HepG2 (cell line): ENCODE data around the gene SCAPER. TPM values are rescaled to one million over a fixed set of nuclear protein-coding genes. Genes with fewer than 3 reads are reported as not detected.

ENCODE experiments used
- ARNT2 ChIP-seq: sonication (generic); formaldehyde crosslinking; IDR thresholded peaks from 2 replicates; pipeline ENCODE4 v1.8.0; 2022; ENCODE audit warnings: mild to moderate bottlenecking, low read depth, missing genetic modification reagents, moderate library complexity
- BORCS8-MEF2B ChIP-seq: sonication (generic); formaldehyde crosslinking; IDR thresholded peaks from 2 replicates; pipeline ENCODE4 v1.8.0; 2022; ENCODE audit warnings: mild to moderate bottlenecking, missing genetic modification reagents
- CBX1 ChIP-seq: IDR thresholded peaks from one replicate; pipeline ENCODE4 v1.6.1; 2016; ENCODE audit warnings: antibody characterized with exemption, low read depth
- CC2D1A ChIP-seq: sonication (generic); formaldehyde crosslinking; IDR thresholded peaks from 2 replicates; pipeline ENCODE4 v1.8.1; 2023; ENCODE audit warnings: mild to moderate bottlenecking, missing genetic modification reagents
- GABPA ChIP-seq, 2 experiments: IDR thresholded peaks; 2 replicates each; pipeline ENCODE4 v1.6.1; 2011 to 2016; ENCODE audit warnings: low read depth in 2 of 2, low read length in 1 of 2, missing biosample characterization in 1 of 2, missing genetic modification characterization in 1 of 2
- GABPB1 ChIP-seq: IDR thresholded peaks from 2 replicates; pipeline ENCODE4 v1.6.1; 2016; ENCODE audit warnings: mild to moderate bottlenecking, missing genetic modification reagents, moderate library complexity, missing compliant biosample characterization
- HDAC1 ChIP-seq: sonication (generic); formaldehyde crosslinking; IDR thresholded peaks from 2 replicates; pipeline ENCODE4 v1.5.1; 2020; ENCODE audit warnings: mild to moderate bottlenecking, missing genetic modification reagents
- JUN ChIP-seq: sonication (generic); formaldehyde crosslinking; IDR thresholded peaks from 2 replicates; pipeline ENCODE4 v1.4.0; 2020; ENCODE audit warnings: mild to moderate bottlenecking, missing genetic modification reagents
- KAT7 ChIP-seq: IDR thresholded peaks from 2 replicates; pipeline ENCODE4 v1.6.1; 2018; ENCODE audit warnings: borderline replicate concordance, missing compliant biosample characterization
- KDM3A ChIP-seq: IDR thresholded peaks from 2 replicates; pipeline ENCODE4 v1.6.1; 2018; ENCODE audit warnings: low read depth, missing compliant biosample characterization
- KDM6A ChIP-seq: IDR thresholded peaks from 2 replicates; pipeline ENCODE4 v1.6.1; 2016; ENCODE audit warnings: low read depth
- KLF13 ChIP-seq: sonication (generic); formaldehyde crosslinking; IDR thresholded peaks from 2 replicates; pipeline ENCODE4 v1.4.0; 2020; ENCODE audit warnings: mild to moderate bottlenecking, missing genetic modification reagents
- PITX1 ChIP-seq: sonication (generic); formaldehyde crosslinking; IDR thresholded peaks from 2 replicates; pipeline ENCODE4 v1.5.1; 2020; ENCODE audit warnings: mild to moderate bottlenecking, missing genetic modification reagents
- RELA ChIP-seq: sonication (generic); formaldehyde crosslinking; IDR thresholded peaks from 2 replicates; pipeline ENCODE4 v1.4.0; 2020; ENCODE audit warnings: missing genetic modification reagents
- ZFP36L1 ChIP-seq: sonication (generic); formaldehyde crosslinking; IDR thresholded peaks from 2 replicates; pipeline ENCODE4 v1.8.0; 2022; ENCODE audit warnings: mild to moderate bottlenecking, missing genetic modification reagents, moderate library complexity
- ZFP82 ChIP-seq: sonication (generic); formaldehyde crosslinking; IDR thresholded peaks from 2 replicates; pipeline ENCODE4 v1.5.1; 2020; ENCODE audit warnings: mild to moderate bottlenecking, missing genetic modification reagents, borderline replicate concordance
- ZFX ChIP-seq: sonication (generic); formaldehyde crosslinking; IDR thresholded peaks from 2 replicates; pipeline ENCODE4 v1.4.0; 2020; ENCODE audit warnings: mild to moderate bottlenecking, low read depth, missing genetic modification reagents, moderate library complexity
- ZMYM3 ChIP-seq: sonication (generic); formaldehyde crosslinking; IDR thresholded peaks from 2 replicates; pipeline ENCODE4 v1.5.1; 2020; ENCODE audit warnings: mild to moderate bottlenecking, missing genetic modification reagents
- ZNF556 ChIP-seq: sonication (generic); formaldehyde crosslinking; IDR thresholded peaks from 2 replicates; pipeline ENCODE4 v1.4.0; 2020; ENCODE audit warnings: mild to moderate bottlenecking, missing genetic modification reagents, borderline replicate concordance
- ZNF569 ChIP-seq: sonication (generic); formaldehyde crosslinking; IDR thresholded peaks from 2 replicates; pipeline ENCODE4 v1.5.0; 2020; ENCODE audit warnings: mild to moderate bottlenecking, missing genetic modification reagents, moderate library complexity, borderline replicate concordance
- ZNF772 ChIP-seq: sonication (generic); formaldehyde crosslinking; IDR thresholded peaks from 2 replicates; pipeline ENCODE4 v1.5.0; 2020; ENCODE audit warnings: mild to moderate bottlenecking, missing genetic modification reagents
- ZNF782 ChIP-seq: sonication (generic); formaldehyde crosslinking; IDR thresholded peaks from 2 replicates; pipeline ENCODE4 v1.4.0; 2020; ENCODE audit warnings: missing genetic modification reagents, mild to moderate bottlenecking, borderline replicate concordance
- polyA plus RNA-seq, 8 experiments: library from polyadenylated mRNA; depleted of rRNA in 3 of 8; stranded (reverse) in 7 of 8; unstranded in 1 of 8; fragments of >200 nt; fragmentation: Illumina TruSeq in 4 of 8; extraction: Trizol in 4 of 8; gene quantifications; 2 replicates each; pipeline versions ENCODE4 v1.2.1 to v1.2.3, GENCODE V29; 2011 to 2016; ENCODE audit warnings: low read depth in 4 of 8, missing spikeins in 1 of 8, mixed read lengths in 1 of 8; ENCODE audit not compliant: insufficient read depth in 1 of 8
- total RNA-seq, 5 experiments: library from RNA; depleted of rRNA; stranded (reverse); fragments of >200 nt; fragmentation: Illumina TruSeq; extraction: Trizol; gene quantifications; 2 replicates each; pipeline ENCODE4 v1.2.3, GENCODE V29; 2016; ENCODE audit warnings: low read depth in 1 of 5
- TF ChIP-seq, protein P1 (sequence below): sonication (generic); formaldehyde crosslinking; IDR thresholded peaks from 2 replicates; pipeline ENCODE4 v1.5.1; 2020; ENCODE audit warnings: missing genetic modification reagents, mild to moderate bottlenecking, borderline replicate concordance
- TF ChIP-seq, protein P2 (sequence below): sonication (generic); formaldehyde crosslinking; IDR thresholded peaks from 2 replicates; pipeline ENCODE4 v1.5.0; 2020; ENCODE audit warnings: missing genetic modification reagents, mild to moderate bottlenecking, borderline replicate concordance
- TF ChIP-seq, protein P3 (sequence below): sonication (generic); formaldehyde crosslinking; IDR thresholded peaks from 2 replicates; pipeline ENCODE4 v1.4.0; 2020; ENCODE audit warnings: missing genetic modification reagents, low read depth, mild to moderate bottlenecking, borderline replicate concordance
- TF ChIP-seq, protein P4 (sequence below): sonication (generic); formaldehyde crosslinking; IDR thresholded peaks from 2 replicates; pipeline ENCODE4 v1.5.1; 2020; ENCODE audit warnings: mild to moderate bottlenecking, missing genetic modification reagents, borderline replicate concordance
- TF ChIP-seq, protein P5 (sequence below): fragments of 450-650 bp; IDR thresholded peaks from 2 replicates; pipeline ENCODE4 v1.6.1; 2017

Gene SCAPER
- total and polyA plus RNA-seq, 2 of the 13 experiments (the other 11 are each of a cell fraction or from before 2014, with no cell fraction given) = 4.3 to 10.5 TPM

DNA sequence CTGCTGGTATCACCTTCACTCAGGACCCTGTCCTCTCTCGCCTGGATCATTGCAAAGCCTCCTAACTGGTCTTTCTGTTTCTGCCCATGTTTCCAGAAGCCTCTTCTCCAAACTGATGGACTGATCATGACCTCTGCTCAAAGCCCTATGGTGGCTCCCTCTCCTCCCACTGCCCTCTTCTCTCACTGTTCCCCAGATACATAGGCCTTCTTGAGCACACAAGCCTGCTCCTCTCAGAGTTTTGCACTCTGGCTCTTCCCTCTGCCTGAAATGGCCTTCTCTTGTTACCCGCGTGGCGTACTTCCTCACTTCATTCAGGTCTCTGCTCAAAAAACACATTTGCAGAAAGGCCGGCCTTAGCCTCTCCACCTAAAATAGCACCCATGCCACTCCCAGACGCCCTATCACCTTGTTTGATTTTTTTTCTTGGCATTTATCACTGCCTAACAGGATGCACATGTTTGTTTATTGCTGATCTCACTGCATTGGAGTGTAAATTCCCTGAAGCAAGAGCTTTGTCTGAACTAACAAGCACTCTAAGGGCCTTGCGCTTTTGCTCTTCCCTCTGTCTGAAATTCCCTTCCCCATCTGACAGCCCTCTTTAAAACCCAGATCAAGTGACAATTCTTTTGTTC, 592.5 kb downstream of the SCAPER start (continued):
- TF ChIP-seq, protein P1, sequence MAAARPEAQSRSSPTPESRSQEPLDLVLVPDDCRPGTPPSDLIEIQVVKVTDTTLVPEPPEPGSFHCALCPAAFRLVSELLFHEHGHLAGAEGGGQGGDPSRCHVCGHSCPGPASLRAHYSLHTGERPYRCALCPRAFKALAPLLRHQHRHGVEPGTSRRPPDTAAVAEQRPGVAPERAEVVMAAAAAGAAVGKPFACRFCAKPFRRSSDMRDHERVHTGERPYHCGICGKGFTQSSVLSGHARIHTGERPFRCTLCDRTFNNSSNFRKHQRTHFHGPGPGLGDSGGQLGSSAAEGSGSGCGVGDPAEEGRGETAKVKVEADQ (CRISPR knock-in tag) = no peak
- no peak for TF ChIP-seq GABPB1 (CRISPR knock-in tag)
- peak; percentile 49; the same call in 1 of the 2 replicates for TF ChIP-seq ZFX
- no peak for TF ChIP-seq ZNF556 (CRISPR knock-in tag)
- no peak for TF ChIP-seq ZNF569 (CRISPR knock-in tag)
- no peak for TF ChIP-seq KAT7 (CRISPR knock-in tag)
- no peak for TF ChIP-seq GABPA (IDR thresholded peaks at IDR 0.05; ENCODE audit: low read depth, low read length)
- no peak for TF ChIP-seq GABPA (CRISPR knock-in tag; IDR thresholded peaks at IDR 0.05; ENCODE audit: low read depth)
- no peak for TF ChIP-seq ZNF772 (CRISPR knock-in tag)
- no peak for TF ChIP-seq CBX1
- TF ChIP-seq ZNF782 (CRISPR knock-in tag) = no peak
- 0 out of 2 replicates have a peak, but pooled peaks have one; percentile 35 for TF ChIP-seq KDM6A (CRISPR knock-in tag)
- TF ChIP-seq PITX1 (CRISPR knock-in tag) = no peak
- TF ChIP-seq KDM3A (CRISPR knock-in tag) = no peak
- TF ChIP-seq ARNT2 (CRISPR knock-in tag) = no peak
- no peak for TF ChIP-seq KLF13 (CRISPR knock-in tag)
- no peak for TF ChIP-seq BORCS8-MEF2B
- TF ChIP-seq, protein P2, sequence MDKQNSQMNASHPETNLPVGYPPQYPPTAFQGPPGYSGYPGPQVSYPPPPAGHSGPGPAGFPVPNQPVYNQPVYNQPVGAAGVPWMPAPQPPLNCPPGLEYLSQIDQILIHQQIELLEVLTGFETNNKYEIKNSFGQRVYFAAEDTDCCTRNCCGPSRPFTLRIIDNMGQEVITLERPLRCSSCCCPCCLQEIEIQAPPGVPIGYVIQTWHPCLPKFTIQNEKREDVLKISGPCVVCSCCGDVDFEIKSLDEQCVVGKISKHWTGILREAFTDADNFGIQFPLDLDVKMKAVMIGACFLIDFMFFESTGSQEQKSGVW (CRISPR knock-in tag) = no peak
- peak; percentile 70; the same call in 1 of the 2 replicates for TF ChIP-seq JUN (CRISPR knock-in tag)
- TF ChIP-seq RELA (CRISPR knock-in tag) = no peak
- no peak for TF ChIP-seq ZFP36L1
- TF ChIP-seq ZMYM3 = peak; percentile 51; the same call in 1 of the 2 replicates
- TF ChIP-seq, protein P3, sequence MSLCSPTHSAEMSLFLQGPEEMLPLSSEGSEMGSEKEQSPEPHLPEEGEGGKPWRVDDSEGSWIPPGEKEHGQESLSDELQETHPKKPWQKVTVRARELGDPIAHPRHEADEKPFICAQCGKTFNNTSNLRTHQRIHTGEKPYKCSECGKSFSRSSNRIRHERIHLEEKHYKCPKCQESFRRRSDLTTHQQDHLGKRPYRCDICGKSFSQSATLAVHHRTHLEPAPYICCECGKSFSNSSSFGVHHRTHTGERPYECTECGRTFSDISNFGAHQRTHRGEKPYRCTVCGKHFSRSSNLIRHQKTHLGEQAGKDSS (CRISPR knock-in tag) = no peak
- TF ChIP-seq ZFP82 (CRISPR knock-in tag) = no peak
- TF ChIP-seq HDAC1 (CRISPR knock-in tag) = peak; percentile 50; the same call in 1 of the 2 replicates
- TF ChIP-seq, protein P4, sequence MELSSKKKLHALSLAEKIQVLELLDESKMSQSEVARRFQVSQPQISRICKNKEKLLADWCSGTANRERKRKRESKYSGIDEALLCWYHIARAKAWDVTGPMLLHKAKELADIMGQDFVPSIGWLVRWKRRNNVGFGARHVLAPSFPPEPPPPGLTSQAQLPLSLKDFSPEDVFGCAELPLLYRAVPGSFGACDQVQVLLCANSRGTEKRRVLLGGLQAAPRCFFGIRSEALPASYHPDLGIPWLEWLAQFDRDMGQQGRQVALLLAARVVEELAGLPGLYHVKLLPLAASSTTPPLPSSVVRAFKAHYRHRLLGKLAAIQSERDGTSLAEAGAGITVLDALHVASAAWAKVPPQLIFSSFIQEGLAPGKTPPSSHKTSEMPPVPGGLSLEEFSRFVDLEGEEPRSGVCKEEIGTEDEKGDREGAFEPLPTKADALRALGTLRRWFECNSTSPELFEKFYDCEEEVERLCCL (CRISPR knock-in tag) = no peak
- no peak for TF ChIP-seq CC2D1A (CRISPR knock-in tag)
- TF ChIP-seq, protein P5, sequence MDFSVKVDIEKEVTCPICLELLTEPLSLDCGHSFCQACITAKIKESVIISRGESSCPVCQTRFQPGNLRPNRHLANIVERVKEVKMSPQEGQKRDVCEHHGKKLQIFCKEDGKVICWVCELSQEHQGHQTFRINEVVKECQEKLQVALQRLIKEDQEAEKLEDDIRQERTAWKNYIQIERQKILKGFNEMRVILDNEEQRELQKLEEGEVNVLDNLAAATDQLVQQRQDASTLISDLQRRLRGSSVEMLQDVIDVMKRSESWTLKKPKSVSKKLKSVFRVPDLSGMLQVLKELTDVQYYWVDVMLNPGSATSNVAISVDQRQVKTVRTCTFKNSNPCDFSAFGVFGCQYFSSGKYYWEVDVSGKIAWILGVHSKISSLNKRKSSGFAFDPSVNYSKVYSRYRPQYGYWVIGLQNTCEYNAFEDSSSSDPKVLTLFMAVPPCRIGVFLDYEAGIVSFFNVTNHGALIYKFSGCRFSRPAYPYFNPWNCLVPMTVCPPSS = no peak
